ENCODE results near the gene IQCH. TPM values are rescaled to one million over a fixed set of nuclear protein-coding genes. Genes with fewer than 3 reads are reported as not detected.

Gene IQCH
- total RNA-seq, 1 donor from 2014 or later: 2.1 TPM

GRCh38 chr15:67534360-67534759 lies 279.8 kb downstream of the IQCH start:
- ATAC-seq: no peak
- intact Hi-C loops (cut with DNase I): no loop called here
- DNase-seq (ENCODE audit: low spot score): no peak

GRCh38 chr15:67537771-67538170 lies 283.2 kb downstream of the IQCH start:
- no peak for ATAC-seq
- DNase-seq (ENCODE audit: low spot score): no peak
- intact Hi-C loops (cut with DNase I): no loop called here

GRCh38 chr15:67542420-67543347 lies 288.1 kb downstream of the IQCH start, which contains the start of gene MAP2K5:
MAP2K5 (plus strand) TSS chr15:67542703; CDS start chr15:67543336, 633 bp downstream.
- intact Hi-C loops (cut with DNase I): no loop called here
- DNase-seq (ENCODE audit: low spot score) (peak; percentile 91), ATAC-seq (peak; percentile 96)

- DNase-seq (ENCODE audit: low spot score) (no peak), ATAC-seq (peak; percentile 40)
- intact Hi-C loops (cut with DNase I): no loop called here
Observed at GRCh38 chr15:67543348-67543718, 288.7 kb downstream of the IQCH start.

GRCh38 chr15:67544475-67544874 lies 289.9 kb downstream of the IQCH start:
- intact Hi-C loops (cut with DNase I): no loop called here
- no peak for ATAC-seq
- no peak for DNase-seq (ENCODE audit: low spot score)

GRCh38 chr15:67545864-67546263 lies 291.3 kb downstream of the IQCH start:
- intact Hi-C loops (cut with DNase I): no loop called here
- DNase-seq (ENCODE audit: low spot score) (no peak), ATAC-seq (no peak)

- ATAC-seq (no peak), DNase-seq (ENCODE audit: low spot score) (no peak)
- intact Hi-C loops (cut with DNase I): no loop called here
Observed at GRCh38 chr15:67547064-67547463, 292.5 kb downstream of the IQCH start.

GRCh38 chr15:67547836-67548235 lies 293.2 kb downstream of the IQCH start:
- DNase-seq (ENCODE audit: low spot score): no peak
- intact Hi-C loops (cut with DNase I): no loop called here
- no peak for ATAC-seq

- intact Hi-C loops (cut with DNase I): no loop called here
- DNase-seq (ENCODE audit: low spot score) (no peak), ATAC-seq (no peak)
Observed at GRCh38 chr15:67548236-67548852, 293.8 kb downstream of the IQCH start.

- intact Hi-C loops (cut with DNase I): no loop called here
- ATAC-seq (no peak), DNase-seq (ENCODE audit: low spot score) (no peak)
Observed at GRCh38 chr15:67548862-67549651, 294.5 kb downstream of the IQCH start.

- intact Hi-C loops (cut with DNase I): no loop called here
- no peak for DNase-seq (ENCODE audit: low spot score)
- ATAC-seq: no peak
Observed at GRCh38 chr15:67549736-67550135, 295.1 kb downstream of the IQCH start.

- DNase-seq (ENCODE audit: low spot score) (no peak), ATAC-seq (no peak)
- intact Hi-C loops (cut with DNase I): no loop called here
Observed at GRCh38 chr15:67550522-67550921, 295.9 kb downstream of the IQCH start.

- DNase-seq (ENCODE audit: low spot score) (no peak), ATAC-seq (no peak)
- intact Hi-C loops (cut with DNase I): no loop called here
Observed at GRCh38 chr15:67551207-67551743, 296.7 kb downstream of the IQCH start.

Other genes starting within 250 kb of the IQCH start
- gene SMAD3, start 189.2 kb upstream of the IQCH start, total RNA-seq: 58.8 TPM
- 23.2 TPM for gene AAGAB, start 125 bp upstream of the IQCH start, total RNA-seq

Measured in sciatic nerve (tissue), 2 donors.